ENCODE measurements around the gene ALDH3A2.

The ALDH3A2 gene

DNA sequence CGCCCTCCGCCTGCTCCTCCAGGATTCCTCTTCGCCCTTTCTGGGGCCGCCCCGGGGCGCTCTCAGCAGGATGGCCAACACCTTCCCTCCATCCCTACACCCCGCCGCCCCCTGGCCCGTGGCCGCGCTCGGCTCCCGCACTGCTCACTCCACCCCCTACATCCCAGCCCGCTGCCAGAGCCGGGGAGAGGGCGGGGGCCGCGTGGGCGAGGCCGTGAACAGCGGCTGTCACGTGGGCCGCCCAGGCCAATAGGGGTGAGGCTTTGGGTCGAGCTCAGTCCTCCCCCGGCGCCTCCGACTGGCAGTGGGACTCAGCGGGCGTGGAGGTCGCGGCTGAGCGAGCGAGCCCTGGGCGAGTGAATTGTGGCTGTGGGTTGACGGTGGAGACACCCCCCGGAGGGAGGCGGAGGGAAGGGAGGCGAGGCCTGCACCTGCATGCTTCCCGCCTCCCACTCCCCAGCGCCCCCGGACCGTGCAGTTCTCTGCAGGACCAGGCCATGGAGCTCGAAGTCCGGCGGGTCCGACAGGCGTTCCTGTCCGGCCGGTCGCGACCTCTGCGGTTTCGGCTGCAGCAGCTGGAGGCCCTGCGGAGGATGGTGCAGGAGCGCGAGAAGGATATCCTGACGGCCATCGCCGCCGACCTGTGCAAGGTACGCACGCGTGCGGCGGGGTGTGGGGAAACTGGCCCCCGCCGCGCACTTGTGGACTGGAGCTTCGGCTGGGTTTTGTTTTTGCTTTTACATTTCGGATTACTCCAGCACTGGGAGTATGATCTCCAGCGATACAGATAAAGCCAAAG lies at the start of gene ALDH3A2:
TSS of gene ALDH3A2 (plus strand) at position 277 of the 799 bp plus-strand sequence. CDS start at position 498, 221 bp downstream.
- DNase-seq (ENCODE audit: low read depth) = peak; percentile 94

DNA sequence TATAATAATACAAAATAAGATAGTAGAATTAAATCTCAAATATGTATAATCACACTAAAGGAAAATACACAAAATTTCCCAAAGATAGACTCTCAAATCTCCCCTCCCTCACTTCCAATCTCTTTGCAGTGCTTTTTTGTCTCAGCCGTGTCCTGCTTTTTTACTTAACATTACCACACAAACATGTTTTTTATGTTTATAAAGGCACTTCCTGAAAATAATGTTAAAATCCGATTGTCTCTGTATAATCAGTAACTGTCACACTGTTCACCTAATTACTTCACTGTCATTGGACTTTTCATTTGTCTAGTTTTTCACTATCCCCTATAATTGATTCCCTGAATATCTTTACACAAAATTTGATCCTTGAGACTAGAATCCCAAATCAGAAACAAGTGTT lies 38.2 kb upstream of the ALDH3A2 start:
- DNase-seq (ENCODE audit: low read depth) = no peak
- H3K4me3 ChIP-seq (ENCODE audit: low read depth, low read length) = no peak overlapping the region

More for the DNA sequence above, at the start of gene ALDH3A2:
- TF ChIP-seq, protein P1, sequence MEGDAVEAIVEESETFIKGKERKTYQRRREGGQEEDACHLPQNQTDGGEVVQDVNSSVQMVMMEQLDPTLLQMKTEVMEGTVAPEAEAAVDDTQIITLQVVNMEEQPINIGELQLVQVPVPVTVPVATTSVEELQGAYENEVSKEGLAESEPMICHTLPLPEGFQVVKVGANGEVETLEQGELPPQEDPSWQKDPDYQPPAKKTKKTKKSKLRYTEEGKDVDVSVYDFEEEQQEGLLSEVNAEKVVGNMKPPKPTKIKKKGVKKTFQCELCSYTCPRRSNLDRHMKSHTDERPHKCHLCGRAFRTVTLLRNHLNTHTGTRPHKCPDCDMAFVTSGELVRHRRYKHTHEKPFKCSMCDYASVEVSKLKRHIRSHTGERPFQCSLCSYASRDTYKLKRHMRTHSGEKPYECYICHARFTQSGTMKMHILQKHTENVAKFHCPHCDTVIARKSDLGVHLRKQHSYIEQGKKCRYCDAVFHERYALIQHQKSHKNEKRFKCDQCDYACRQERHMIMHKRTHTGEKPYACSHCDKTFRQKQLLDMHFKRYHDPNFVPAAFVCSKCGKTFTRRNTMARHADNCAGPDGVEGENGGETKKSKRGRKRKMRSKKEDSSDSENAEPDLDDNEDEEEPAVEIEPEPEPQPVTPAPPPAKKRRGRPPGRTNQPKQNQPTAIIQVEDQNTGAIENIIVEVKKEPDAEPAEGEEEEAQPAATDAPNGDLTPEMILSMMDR (conservative IDR thresholded peaks at IDR 0.05; ENCODE audit: low read depth, low read length) = peak; percentile 39
- peak within 1 kb of the TSS; percentile 85 for H3K4me3 ChIP-seq (ENCODE audit: low read depth, low read length)

DNA sequence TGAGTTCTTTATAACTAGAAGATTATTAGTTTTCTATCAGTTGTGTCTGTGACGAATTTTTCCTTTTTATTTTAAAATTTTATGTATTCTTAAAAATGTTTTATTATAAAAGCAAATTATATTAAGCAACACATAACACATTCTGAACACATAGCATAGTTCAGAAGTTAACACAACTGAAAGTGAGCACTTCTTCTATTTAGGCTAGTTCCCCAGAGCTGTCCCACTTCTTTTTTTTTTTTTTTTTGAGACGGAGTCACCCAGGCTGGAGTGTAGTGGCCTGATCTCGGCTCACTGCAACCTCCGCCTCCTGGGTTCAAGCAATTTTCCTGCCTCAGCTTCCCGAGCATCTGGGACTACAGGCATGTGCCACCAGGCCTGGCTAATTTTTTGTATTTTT lies 37.7 kb upstream of the ALDH3A2 start:
- TF ChIP-seq, protein P1 (conservative IDR thresholded peaks at IDR 0.05; ENCODE audit: low read depth, low read length) = no peak

More for the DNA sequence above, 38.2 kb upstream of the ALDH3A2 start:
- TF ChIP-seq, protein P1 (conservative IDR thresholded peaks at IDR 0.05; ENCODE audit: low read depth, low read length) = no peak

DNA sequence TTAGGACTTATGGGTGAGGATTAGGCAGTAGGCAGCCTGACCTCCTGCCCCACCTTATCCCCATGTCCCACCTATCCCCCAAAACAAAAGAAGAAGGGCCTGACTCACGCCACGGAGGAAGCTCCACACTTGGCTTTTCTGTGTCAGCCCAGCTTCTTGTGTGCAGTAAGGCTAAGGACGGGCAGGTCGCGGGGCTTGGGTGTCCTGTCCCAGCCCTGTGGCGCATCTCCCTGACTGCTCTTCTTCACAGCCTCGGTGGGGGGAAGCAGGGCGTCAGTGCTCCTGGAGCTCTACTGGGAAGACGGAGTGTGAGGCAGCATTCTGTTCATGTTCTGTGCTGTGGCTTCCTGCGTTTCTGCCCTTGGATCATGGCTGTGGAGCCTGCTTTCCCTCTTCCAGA lies 34.6 kb upstream of the ALDH3A2 start:
- TF ChIP-seq, protein P1 (conservative IDR thresholded peaks at IDR 0.05; ENCODE audit: low read depth, low read length) = no peak
- H3K4me3 ChIP-seq (ENCODE audit: low read depth, low read length) = no peak overlapping the region
- no peak for DNase-seq (ENCODE audit: low read depth)

More for the DNA sequence above, 37.7 kb upstream of the ALDH3A2 start:
- no peak for DNase-seq (ENCODE audit: low read depth)
- no peak overlapping the region for H3K4me3 ChIP-seq (ENCODE audit: low read depth, low read length)

DNA sequence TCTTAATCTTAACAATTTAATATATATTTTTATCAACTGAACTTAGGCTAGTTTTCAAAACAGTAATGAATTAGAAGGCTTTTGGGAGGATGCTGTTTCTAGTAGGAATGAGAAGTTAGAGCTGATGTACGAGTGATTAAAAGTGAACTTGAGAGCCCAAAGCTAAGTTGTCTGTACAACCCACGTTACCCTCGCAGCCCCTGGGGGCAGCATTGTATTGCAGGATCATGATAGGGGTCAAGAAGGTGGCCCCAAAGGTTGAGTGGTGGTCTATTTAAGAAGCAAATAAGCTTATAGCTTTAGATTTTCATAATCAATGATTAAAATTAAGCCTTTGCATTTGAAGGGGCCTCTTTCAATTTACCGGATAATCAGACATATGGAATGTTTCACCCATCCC lies 33.7 kb upstream of the ALDH3A2 start:
- no peak for DNase-seq (ENCODE audit: low read depth)
- H3K4me3 ChIP-seq (ENCODE audit: low read depth, low read length) = no peak overlapping the region
- TF ChIP-seq, protein P1 (conservative IDR thresholded peaks at IDR 0.05; ENCODE audit: low read depth, low read length) = no peak

DNA sequence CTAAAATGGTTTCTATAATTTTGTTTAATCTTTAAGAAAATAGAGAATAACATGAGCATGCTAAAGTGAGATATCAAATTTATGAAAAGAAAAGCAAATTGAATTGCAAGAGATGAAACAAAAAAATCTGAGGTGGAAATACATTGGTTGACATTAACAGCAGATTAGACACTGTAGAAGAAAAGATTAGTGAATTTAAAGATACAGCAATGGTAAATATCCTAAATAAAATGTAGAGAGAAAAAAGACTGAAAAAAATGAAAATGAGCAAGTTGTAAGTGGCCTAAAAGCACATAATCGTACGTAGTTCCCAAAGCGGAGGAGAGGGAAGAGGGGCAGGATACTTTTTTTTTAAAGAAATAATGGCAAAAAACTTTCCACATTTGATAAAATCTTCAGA lies 30.5 kb upstream of the ALDH3A2 start:
- DNase-seq (ENCODE audit: low read depth) = no peak
- TF ChIP-seq, protein P1 (conservative IDR thresholded peaks at IDR 0.05; ENCODE audit: low read depth, low read length) = no peak
- H3K4me3 ChIP-seq (ENCODE audit: low read depth, low read length) = no peak overlapping the region

Data from choroid plexus epithelial cell (primary cell).